Measurements from ENCODE around the gene VRTN.

The VRTN gene

GRCh38 chr14:74400031-74400685 lies 51.9 kb downstream of the VRTN start:
- ATAC-seq = no peak

- peak; percentile 8 to 11 for ATAC-seq
These were observed 52.7 kb downstream of the VRTN start for GRCh38 chr14:74400919-74401503.

- peak; percentile 88 to 91 for ATAC-seq
These were observed 53.4 kb downstream of the VRTN start for GRCh38 chr14:74401504-74402241.

DNA sequence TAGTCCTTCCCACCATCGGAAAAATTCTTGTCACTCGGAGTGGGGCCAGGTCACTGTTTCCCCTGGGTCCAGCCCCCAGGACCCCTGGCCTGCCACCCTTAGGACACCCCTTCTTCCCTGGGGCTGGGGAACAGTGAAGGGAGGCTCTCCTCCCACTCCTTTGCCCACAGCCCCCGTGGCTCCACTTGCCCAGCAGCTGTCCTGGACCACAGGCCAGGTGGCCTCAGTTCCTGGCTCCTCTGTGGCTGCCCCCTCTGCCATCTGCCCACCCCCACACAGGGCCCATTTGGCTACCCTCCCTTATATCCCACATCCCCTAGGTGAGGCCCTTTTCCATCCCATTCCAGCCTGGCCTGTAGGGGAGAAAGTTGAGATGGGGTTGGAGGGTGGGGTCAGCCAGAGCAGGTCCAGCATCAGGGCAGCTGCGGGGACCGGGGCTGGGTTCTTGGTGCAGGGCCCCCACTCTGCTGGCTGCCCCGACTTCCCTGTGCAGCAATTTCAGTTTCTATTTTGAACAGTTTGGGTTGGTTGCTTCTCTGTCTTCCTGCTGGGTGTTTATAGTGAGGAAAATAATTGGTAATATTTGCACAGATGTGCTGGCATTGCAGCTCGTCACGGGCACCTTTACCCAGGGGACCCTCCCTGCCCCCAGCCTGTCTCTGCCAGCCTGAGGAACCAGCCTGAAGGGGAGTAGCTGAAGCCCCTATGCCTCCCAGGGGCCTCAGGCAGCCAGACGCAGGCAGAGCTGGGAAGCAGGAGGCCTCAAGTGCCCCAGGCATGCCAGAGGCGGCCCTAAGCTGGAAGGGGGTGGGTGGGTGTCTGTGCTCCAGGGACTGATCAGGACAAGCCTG lies 54.4 kb downstream of the VRTN start:
- no peak for ATAC-seq

- no peak for ATAC-seq
These were observed 55.5 kb downstream of the VRTN start for GRCh38 chr14:74403619-74404417.

DNA sequence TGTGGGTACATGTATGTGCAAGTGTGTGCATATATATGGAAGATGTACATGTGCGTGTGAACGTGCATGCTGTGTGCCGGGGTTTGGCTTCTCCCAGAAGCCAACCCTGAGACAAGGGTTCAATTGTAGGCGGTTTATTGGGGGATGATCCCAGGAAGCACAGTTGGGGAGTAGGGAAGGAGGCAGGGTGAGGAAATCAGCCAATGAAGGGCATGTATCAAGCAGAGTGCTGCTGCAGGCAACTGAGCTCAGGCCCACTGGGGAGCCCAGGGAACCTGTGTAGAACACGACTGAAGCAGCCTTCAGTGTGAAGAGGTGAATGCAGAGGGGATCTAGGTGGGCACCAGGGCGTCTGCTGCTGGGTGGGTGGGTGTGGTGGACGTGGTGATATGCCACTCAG lies 56.2 kb downstream of the VRTN start:
- ATAC-seq = no peak

- ATAC-seq = no peak
These were observed 57.4 kb downstream of the VRTN start for GRCh38 chr14:74405663-74406062.

- ATAC-seq = no peak
These were observed 58.9 kb downstream of the VRTN start for GRCh38 chr14:74407021-74407800.

- ATAC-seq = no peak
These were observed 59.5 kb downstream of the VRTN start for GRCh38 chr14:74407801-74408154.

DNA sequence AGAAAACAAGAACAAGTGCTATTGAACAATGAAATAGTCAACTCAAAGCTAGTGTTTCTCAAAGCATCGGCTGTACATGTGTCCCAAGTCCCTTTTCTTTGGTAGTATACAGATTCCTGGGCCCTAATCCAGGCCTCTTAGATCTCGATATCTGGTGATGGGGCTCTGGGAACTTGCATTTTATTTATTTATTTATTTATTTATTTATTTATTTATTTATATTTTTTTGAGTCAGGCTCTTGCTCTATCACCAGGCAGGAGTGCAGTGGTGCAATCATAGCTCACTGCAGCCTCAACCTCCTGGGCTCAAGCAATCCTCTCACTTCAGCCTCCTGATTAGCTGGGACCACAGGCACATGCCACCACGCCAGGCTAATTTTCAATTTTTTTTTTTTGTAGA lies 60.6 kb downstream of the VRTN start:
- no peak for ATAC-seq

DNA sequence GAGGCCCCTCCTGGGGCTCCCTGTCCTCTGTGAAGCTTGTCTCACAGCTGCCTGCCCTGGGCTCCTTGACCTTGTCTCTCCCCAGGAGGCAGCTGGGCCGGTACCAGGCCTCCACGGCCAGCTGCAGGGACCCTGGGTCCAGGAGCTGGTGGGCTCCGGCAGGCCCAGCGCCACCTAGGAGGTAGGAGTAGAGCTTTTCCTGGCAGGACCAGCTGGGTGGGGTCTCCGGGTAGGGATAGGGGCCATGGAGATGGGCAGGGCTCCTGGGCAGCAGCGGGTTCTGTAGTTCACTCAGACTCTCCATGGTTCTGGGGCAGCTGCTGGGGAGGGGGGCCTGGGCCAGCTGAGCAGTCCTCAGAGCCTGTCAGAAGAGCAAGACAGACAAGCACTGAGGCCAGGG lies 61.2 kb downstream of the VRTN start:
- no peak for ATAC-seq

All from activated CD4-positive, CD25-positive, alpha-beta regulatory T cell treated with anti-CD3 and anti-CD28 coated beads, Interleukin-2, amount 50 U/mL, for 24 hours (primary cell).